DOHH2 (cell line): ENCODE results near the gene LSM14B.

Source experiments
- H3F3A ChIP-seq: fragments of 200-600 bp; sonication (generic), shearing (Covaris generic); 2 replicates; pipeline ENCODE4 v1.6.0; 2016; ENCODE audit warnings: antibody characterized with exemption, mild to moderate bottlenecking; ENCODE audit not compliant: control insufficient read depth, insufficient read depth
- H3K27ac ChIP-seq: fragments of 200-600 bp; sonication (generic); 2 replicates; pipeline ENCODE4 v1.5.1; 2014; ENCODE audit warnings: low read depth, mild to moderate bottlenecking, low read length, moderate library complexity
- H3K27me3 ChIP-seq: fragments of 200-600 bp; sonication (generic); 2 replicates; pipeline ENCODE4 v1.6.1; 2014; ENCODE audit warnings: mild to moderate bottlenecking, low read length, mixed read lengths; ENCODE audit not compliant: control insufficient read depth
- H3K36me3 ChIP-seq: fragments of 200-600 bp; sonication (generic); 2 replicates; pipeline ENCODE4 v1.6.1; 2014; ENCODE audit warnings: mild to moderate bottlenecking, low read length, moderate library complexity, mixed read lengths; ENCODE audit not compliant: control insufficient read depth
- H3K4me1 ChIP-seq: fragments of 200-600 bp; sonication (generic); 2 replicates; pipeline ENCODE4 v1.6.1; 2014; ENCODE audit warnings: mild to moderate bottlenecking, low read length, mixed read lengths; ENCODE audit not compliant: control insufficient read depth
- H3K4me2 ChIP-seq: fragments of 200-600 bp; sonication (generic); 2 replicates; pipeline ENCODE4 v1.6.0; 2014; ENCODE audit warnings: mild to moderate bottlenecking, low read length, moderate library complexity
- H3K4me3 ChIP-seq: fragments of 200-600 bp; sonication (generic); 2 replicates; pipeline ENCODE4 v1.5.1; 2014; ENCODE audit warnings: mild to moderate bottlenecking, low read length, mixed read lengths
- H3K79me2 ChIP-seq: fragments of 200-600 bp; sonication (generic); 2 replicates; pipeline ENCODE4 v1.6.1; 2014; ENCODE audit warnings: mild to moderate bottlenecking, low read length, mixed read lengths; ENCODE audit not compliant: control insufficient read depth
- H3K9me2 ChIP-seq: fragments of 200-600 bp; sonication (generic); replicated peaks from 2 replicates; pipeline ENCODE4 v1.6.1; 2014; ENCODE audit warnings: mild to moderate bottlenecking, low read length, mixed read lengths; ENCODE audit not compliant: control insufficient read depth
- H3K9me3 ChIP-seq: fragments of 200-600 bp; sonication (generic); 2 replicates; pipeline ENCODE4 v1.6.1; 2014; ENCODE audit warnings: antibody characterized with exemption, low read length, mixed read lengths; ENCODE audit not compliant: control insufficient read depth, insufficient read depth
- H4K20me1 ChIP-seq: fragments of 200-600 bp; sonication (generic); 2 replicates; pipeline ENCODE4 v1.6.0; 2014; ENCODE audit warnings: low read depth, mild to moderate bottlenecking, antibody characterized with exemption, low read length, moderate library complexity; ENCODE audit not compliant: control insufficient read depth, insufficient read depth
- CTCF ChIP-seq: fragments of 200-600 bp; sonication (generic); IDR thresholded peaks from one replicate; pipeline ENCODE4 v1.5.1; 2014; ENCODE audit warnings: antibody characterized with exemption, mild to moderate bottlenecking, low read depth, low read length; ENCODE audit not compliant: poor library complexity, severe bottlenecking
- EZH2phosphoT487 ChIP-seq: fragments of 200-600 bp; sonication (generic); IDR thresholded peaks from 2 replicates; pipeline ENCODE4 v1.6.1; 2017; ENCODE audit warnings: borderline replicate concordance, mild to moderate bottlenecking, antibody characterized with exemption, low read length, moderate library complexity, mixed read lengths

The LSM14B gene

GRCh38 chr20:62177307-62177706 lies 55.0 kb downstream of the LSM14B start:
- H3K4me2 ChIP-seq, result no peak overlapping the region
- no peak for TF ChIP-seq CTCF
- TF ChIP-seq EZH2phosphoT487, result no peak

GRCh38 chr20:62178316-62179161 lies 56.3 kb downstream of the LSM14B start:
- H3K27ac ChIP-seq, result no peak overlapping the region
- no peak overlapping the region for H3K4me3 ChIP-seq
- H3K9me3 ChIP-seq, result no peaks in the 10 kb centered on the region
- no peaks in the 10 kb centered on the region for H4K20me1 ChIP-seq
- no peaks in the 10 kb centered on the region for H3K9me2 ChIP-seq
- H3K79me2 ChIP-seq, result peaks cover 17% of the 10 kb centered on the region
- no peak overlapping the region for H3K4me2 ChIP-seq
- H3F3A ChIP-seq, result peaks cover 8% of the 10 kb centered on the region
- peaks cover 11% of the 10 kb centered on the region for H3K4me1 ChIP-seq
- H3K27me3 ChIP-seq, result no peaks in the 10 kb centered on the region
- TF ChIP-seq CTCF (no peak), EZH2phosphoT487 (no peak)
- no peaks in the 10 kb centered on the region; the same call in none of the 2 replicates for H3K36me3 ChIP-seq

More at GRCh38 chr20:62177307-62177706, 55.0 kb downstream of the LSM14B start:
- no peaks in the 10 kb centered on the region for H4K20me1 ChIP-seq
- H3K36me3 ChIP-seq, result no peaks in the 10 kb centered on the region; the same call in none of the 2 replicates
- peaks cover 8% of the 10 kb centered on the region for H3F3A ChIP-seq
- H3K4me1 ChIP-seq, result peaks cover 11% of the 10 kb centered on the region
- H3K27me3 ChIP-seq, result no peaks in the 10 kb centered on the region
- H3K4me3 ChIP-seq, result no peak overlapping the region
- no peaks in the 10 kb centered on the region for H3K9me3 ChIP-seq
- no peaks in the 10 kb centered on the region for H3K9me2 ChIP-seq
- peaks cover 7% of the 10 kb centered on the region for H3K79me2 ChIP-seq
- no peak overlapping the region for H3K27ac ChIP-seq

GRCh38 chr20:62179162-62179504 lies 56.9 kb downstream of the LSM14B start:
- H3K27me3 ChIP-seq, result no peaks in the 10 kb centered on the region
- no peaks in the 10 kb centered on the region for H3K9me3 ChIP-seq

More at GRCh38 chr20:62179162-62179504, 56.9 kb downstream of the LSM14B start:
- no peaks in the 10 kb centered on the region for H4K20me1 ChIP-seq
- no peaks in the 10 kb centered on the region for H3K9me2 ChIP-seq
- H3K4me2 ChIP-seq, result no peak overlapping the region
- TF ChIP-seq EZH2phosphoT487, result no peak
- no peak for TF ChIP-seq CTCF
- H3K79me2 ChIP-seq, result peaks cover 23% of the 10 kb centered on the region
- peaks cover 17% of the 10 kb centered on the region for H3K4me1 ChIP-seq
- H3K4me3 ChIP-seq, result no peak overlapping the region
- H3K36me3 ChIP-seq, result no peaks in the 10 kb centered on the region; the same call in none of the 2 replicates
- peaks cover 8% of the 10 kb centered on the region for H3F3A ChIP-seq
- H3K27ac ChIP-seq, result no peak overlapping the region
